GM21717 (cell line): ENCODE results near the gene ATOH1.
A peak's percentile ranks its signal among the peaks of the same experiment; 100 is the strongest.

ENCODE experiments used
- ATAC-seq: cut with Tn5 transposase; IDR thresholded peaks from one replicate; pipeline ENCODE4 v1.9.1; 2021; ENCODE audit warnings: mild to moderate bottlenecking, moderate library complexity; ENCODE audit not compliant: unreplicated experiment

Gene ATOH1

GRCh38 chr4:93834249-93835066, 5.9 kb downstream of the ATOH1 start:
- ATAC-seq, result no peak

- no peak for ATAC-seq
These were observed 7.4 kb downstream of the ATOH1 start for GRCh38 chr4:93835929-93836328.

GRCh38 chr4:93839704-93840103, 11.2 kb downstream of the ATOH1 start:
- no peak for ATAC-seq

- no peak for ATAC-seq
These were observed 13.3 kb downstream of the ATOH1 start for GRCh38 chr4:93841803-93842345.

GRCh38 chr4:93842601-93843252, 14.2 kb downstream of the ATOH1 start:
- peak; percentile 56 for ATAC-seq

- no peak for ATAC-seq
These were observed 15.2 kb downstream of the ATOH1 start for GRCh38 chr4:93843772-93844171.

GRCh38 chr4:93852680-93853079, 24.1 kb downstream of the ATOH1 start:
- ATAC-seq, result no peak

- ATAC-seq, result peak; percentile 66
These were observed 27.4 kb downstream of the ATOH1 start for GRCh38 chr4:93855926-93856325.

- ATAC-seq, result no peak
These were observed 37.1 kb downstream of the ATOH1 start for GRCh38 chr4:93865650-93866049.

GRCh38 chr4:93867416-93868001, 39.0 kb downstream of the ATOH1 start:
- no peak for ATAC-seq

GRCh38 chr4:93870876-93871458, 42.4 kb downstream of the ATOH1 start:
- no peak for ATAC-seq

- ATAC-seq, result no peak
These were observed 48.2 kb downstream of the ATOH1 start for GRCh38 chr4:93876754-93877153.

- ATAC-seq, result no peak
These were observed 50.0 kb downstream of the ATOH1 start for GRCh38 chr4:93878566-93878965.

GRCh38 chr4:93879919-93880318, 51.4 kb downstream of the ATOH1 start:
- no peak for ATAC-seq
